HUES48 (cell line): ENCODE data around the gene ZNF775.

Experiments
- H3K27ac ChIP-seq: one replicate; pipeline ENCODE4 v1.7.0; 2013; ENCODE audit warnings: low read depth, low read length, inconsistent platforms
- H3K27me3 ChIP-seq: 2 replicates; pipeline ENCODE4 v1.6.1; 2013; ENCODE audit warnings: mild to moderate bottlenecking, low read length; ENCODE audit not compliant: control insufficient read depth, insufficient read depth
- H3K36me3 ChIP-seq: 2 replicates; pipeline ENCODE4 v1.6.1; 2013; ENCODE audit warnings: low read length; ENCODE audit not compliant: control insufficient read depth, insufficient read depth
- H3K4me1 ChIP-seq: 2 replicates; pipeline ENCODE4 v1.6.1; 2013; ENCODE audit warnings: mild to moderate bottlenecking, low read length; ENCODE audit not compliant: control insufficient read depth, insufficient read depth
- H3K4me3 ChIP-seq: 2 replicates; pipeline ENCODE4 v1.5.1; 2013; ENCODE audit warnings: mild to moderate bottlenecking, low read depth, low read length
- H3K9ac ChIP-seq: 2 replicates; pipeline ENCODE4 v1.6.1; 2013; ENCODE audit warnings: mild to moderate bottlenecking, low read depth, low read length, moderate library complexity
- H3K9me3 ChIP-seq: 2 replicates; pipeline ENCODE4 v1.6.1; 2013; ENCODE audit warnings: low read length; ENCODE audit not compliant: control insufficient read depth, insufficient read depth

The ZNF775 gene

DNA sequence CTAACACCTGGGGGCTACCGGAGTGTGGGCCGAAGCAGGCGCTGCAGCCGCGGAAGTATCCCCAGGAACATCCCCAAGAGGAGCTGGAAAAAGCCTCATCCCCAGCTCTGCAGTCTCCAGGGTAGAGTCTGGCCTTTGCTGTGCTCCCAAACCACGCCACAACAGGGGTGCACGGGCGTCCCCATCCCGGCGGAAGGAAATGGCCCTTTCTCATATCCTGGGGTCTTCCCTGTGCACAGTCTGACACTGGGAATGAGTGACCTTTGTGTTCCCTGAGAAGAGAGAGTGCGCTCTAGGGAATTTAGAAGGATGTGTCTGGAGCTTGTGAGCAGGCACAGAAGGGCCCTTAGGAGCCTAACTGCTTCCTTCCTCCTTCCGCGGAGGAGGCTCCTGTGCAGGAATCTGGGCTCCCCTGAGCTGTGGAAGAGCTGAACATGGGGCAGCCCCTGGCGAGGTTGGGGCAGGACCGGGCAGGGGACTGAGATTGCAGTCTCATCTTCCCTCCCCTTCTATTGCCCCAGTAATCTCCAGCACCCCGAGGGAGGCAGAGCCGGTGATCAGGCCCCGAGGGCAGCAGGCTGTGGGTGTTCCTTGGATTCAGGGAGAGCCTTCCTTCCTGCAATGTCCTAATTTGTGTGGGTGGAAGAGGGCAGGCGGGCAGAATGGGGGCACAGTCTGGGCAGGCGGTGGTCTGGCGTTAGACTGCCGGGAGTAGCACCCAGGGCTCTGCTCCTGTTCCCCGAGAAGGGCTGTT is 9.2 kb upstream of the ZNF775 start:
- Histone ChIP-seq H3K9ac (peak overlapping the region; percentile 90), H3K4me3 (peak overlapping the region; percentile 85), H3K9me3 (no peaks in the 10 kb centered on the region), H3K27me3 (no peaks in the 10 kb centered on the region), H3K4me1 (peaks cover 32% of the 10 kb centered on the region), H3K36me3 (peaks cover 48% of the 10 kb centered on the region), H3K27ac (peak overlapping the region; percentile 97)

DNA sequence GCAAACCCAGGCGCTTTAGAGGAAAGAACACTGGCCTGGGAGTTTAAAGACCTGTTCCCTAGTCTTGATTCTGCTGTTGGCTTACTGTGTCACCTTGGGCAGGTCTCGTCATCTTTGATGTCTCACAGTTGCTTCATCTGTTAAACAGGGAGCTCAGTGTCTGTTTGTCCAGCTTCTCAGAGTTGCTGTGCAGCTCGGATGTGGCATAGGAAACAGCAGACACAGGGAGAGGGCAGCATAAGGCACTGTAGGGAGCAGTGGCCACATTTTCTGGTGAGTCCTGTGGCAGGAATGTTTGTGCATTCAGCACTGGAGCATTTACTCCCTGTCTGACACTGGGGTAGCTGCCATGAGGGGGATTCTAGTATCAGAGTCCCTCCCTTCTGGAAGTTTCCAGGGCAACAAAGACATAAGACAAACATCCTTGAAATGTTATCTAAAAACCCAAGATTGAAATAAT is 8.5 kb upstream of the ZNF775 start:
- H3K27me3 ChIP-seq, result no peaks in the 10 kb centered on the region
- H3K4me1 ChIP-seq, result peaks cover 35% of the 10 kb centered on the region
- peak overlapping the region; percentile 97 for H3K27ac ChIP-seq
- peak overlapping the region; percentile 90; the same call in 1 of the 2 replicates for H3K9ac ChIP-seq
- no peaks in the 10 kb centered on the region for H3K9me3 ChIP-seq
- H3K36me3 ChIP-seq, result peaks cover 48% of the 10 kb centered on the region
- H3K4me3 ChIP-seq, result peak overlapping the region; percentile 85; the same call in 1 of the 2 replicates

DNA sequence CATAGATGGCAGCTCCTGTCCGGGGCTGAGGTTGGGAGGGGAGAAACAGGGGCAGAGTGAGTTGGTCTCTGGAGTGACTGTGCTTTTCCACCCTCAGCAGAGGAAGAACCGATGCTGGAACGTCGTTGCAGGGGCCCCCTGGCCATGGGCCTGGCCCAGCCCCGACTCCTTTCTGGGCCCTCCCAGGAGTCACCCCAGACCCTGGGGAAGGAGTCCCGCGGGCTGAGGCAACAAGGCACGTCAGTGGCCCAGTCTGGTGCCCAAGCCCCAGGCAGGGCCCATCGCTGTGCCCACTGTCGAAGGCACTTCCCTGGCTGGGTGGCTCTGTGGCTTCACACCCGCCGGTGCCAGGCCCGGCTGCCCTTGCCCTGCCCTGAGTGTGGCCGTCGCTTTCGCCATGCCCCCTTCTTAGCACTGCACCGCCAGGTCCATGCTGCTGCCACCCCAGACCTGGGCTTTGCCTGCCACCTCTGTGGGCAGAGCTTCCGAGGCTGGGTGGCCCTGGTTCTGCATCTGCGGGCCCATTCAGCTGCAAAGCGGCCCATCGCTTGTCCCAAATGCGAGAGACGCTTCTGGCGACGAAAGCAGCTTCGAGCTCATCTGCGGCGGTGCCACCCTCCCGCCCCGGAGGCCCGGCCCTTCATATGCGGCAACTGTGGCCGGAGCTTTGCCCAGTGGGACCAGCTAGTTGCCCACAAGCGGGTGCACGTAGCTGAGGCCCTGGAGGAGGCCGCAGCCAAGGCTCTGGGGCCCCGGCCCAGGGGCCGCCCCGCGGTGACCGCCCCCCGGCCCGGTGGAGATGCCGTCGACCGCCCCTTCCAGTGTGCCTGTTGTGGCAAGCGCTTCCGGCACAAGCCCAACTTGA is 7.8 kb upstream of the ZNF775 start:
- H3K4me1 ChIP-seq, result peaks cover 37% of the 10 kb centered on the region
- no peak overlapping the region for H3K27ac ChIP-seq
- H3K27me3 ChIP-seq, result no peaks in the 10 kb centered on the region
- H3K4me3 ChIP-seq, result no peak overlapping the region
- H3K9ac ChIP-seq, result no peak overlapping the region
- no peaks in the 10 kb centered on the region for H3K9me3 ChIP-seq
- peaks cover 48% of the 10 kb centered on the region for H3K36me3 ChIP-seq

DNA sequence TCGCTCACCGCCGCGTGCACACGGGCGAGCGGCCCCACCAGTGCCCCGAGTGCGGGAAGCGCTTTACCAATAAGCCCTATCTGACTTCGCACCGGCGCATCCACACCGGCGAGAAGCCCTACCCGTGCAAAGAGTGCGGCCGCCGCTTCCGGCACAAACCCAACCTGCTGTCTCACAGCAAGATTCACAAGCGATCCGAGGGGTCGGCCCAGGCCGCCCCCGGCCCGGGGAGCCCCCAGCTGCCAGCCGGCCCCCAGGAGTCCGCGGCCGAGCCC is 7.2 kb upstream of the ZNF775 start:
- Histone ChIP-seq H3K36me3 (peaks cover 48% of the 10 kb centered on the region), H3K27ac (no peak overlapping the region), H3K4me3 (no peak overlapping the region), H3K9me3 (no peaks in the 10 kb centered on the region), H3K9ac (no peak overlapping the region), H3K27me3 (no peaks in the 10 kb centered on the region), H3K4me1 (peaks cover 42% of the 10 kb centered on the region)

DNA sequence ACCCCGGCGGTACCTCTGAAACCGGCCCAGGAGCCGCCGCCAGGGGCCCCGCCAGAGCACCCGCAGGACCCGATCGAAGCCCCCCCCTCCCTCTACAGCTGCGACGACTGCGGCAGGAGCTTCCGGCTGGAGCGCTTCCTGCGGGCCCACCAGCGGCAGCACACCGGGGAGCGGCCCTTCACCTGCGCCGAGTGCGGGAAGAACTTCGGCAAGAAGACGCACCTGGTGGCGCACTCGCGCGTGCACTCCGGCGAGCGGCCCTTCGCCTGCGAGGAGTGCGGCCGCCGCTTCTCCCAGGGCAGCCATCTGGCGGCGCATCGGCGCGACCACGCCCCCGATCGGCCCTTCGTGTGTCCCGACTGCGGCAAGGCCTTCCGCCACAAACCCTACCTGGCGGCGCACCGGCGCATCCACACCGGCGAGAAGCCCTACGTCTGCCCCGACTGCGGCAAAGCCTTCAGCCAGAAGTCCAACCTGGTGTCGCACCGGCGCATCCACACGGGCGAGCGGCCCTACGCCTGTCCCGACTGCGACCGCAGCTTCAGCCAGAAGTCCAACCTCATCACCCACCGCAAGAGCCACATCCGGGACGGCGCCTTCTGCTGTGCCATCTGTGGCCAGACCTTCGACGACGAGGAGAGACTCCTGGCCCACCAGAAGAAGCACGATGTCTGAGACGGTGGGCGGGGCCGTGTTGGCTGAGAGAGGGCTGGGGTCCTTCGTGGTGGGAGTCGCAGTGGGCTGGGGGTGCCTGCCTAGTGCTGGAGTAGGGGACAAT is 6.7 kb upstream of the ZNF775 start:
- Histone ChIP-seq H3K4me3 (no peak overlapping the region), H3K27ac (no peak overlapping the region), H3K36me3 (peaks cover 48% of the 10 kb centered on the region), H3K9ac (no peak overlapping the region), H3K27me3 (no peaks in the 10 kb centered on the region), H3K9me3 (no peaks in the 10 kb centered on the region), H3K4me1 (peaks cover 46% of the 10 kb centered on the region)

DNA sequence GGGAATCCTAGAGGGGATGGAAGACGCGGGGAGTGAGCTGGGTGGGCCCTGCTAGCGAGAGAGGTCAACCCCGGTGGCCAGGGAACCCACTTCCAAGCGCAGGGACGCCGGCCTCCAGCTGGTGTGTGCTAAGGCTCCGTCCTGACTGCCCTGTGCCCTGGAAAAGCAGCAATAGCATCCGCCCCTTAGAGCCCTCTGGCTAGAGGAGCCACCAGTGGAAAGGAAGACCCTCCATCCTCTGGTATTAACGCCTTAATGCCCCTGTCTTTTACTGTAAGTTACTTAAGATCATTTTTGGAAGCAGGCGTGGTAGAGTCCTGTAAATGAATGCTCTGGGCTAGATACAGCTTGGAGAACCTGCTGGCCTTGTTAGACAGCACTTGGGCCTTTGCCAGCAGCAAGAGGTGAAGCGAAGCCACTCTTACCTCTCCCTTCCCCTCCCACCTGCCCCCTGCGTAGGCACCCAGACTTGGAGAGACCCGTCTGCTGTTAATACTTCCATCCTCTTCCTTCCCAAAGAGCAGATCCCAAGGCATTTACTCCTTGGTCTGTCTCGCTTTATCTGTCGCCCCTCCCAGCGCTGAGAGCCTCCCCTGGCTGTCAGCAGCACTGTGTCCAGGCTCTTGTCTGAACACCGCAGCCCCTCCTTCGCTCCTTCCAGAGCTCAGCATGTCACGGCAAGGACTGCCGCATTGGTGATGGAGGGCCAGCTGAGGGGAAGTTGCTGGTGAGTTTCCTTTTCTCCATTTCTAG is 5.9 kb upstream of the ZNF775 start:
- Histone ChIP-seq H3K9me3 (no peaks in the 10 kb centered on the region), H3K27me3 (no peaks in the 10 kb centered on the region), H3K4me1 (peaks cover 47% of the 10 kb centered on the region), H3K9ac (no peak overlapping the region), H3K4me3 (no peak overlapping the region), H3K36me3 (peaks cover 48% of the 10 kb centered on the region), H3K27ac (peak overlapping the region; percentile 37)

DNA sequence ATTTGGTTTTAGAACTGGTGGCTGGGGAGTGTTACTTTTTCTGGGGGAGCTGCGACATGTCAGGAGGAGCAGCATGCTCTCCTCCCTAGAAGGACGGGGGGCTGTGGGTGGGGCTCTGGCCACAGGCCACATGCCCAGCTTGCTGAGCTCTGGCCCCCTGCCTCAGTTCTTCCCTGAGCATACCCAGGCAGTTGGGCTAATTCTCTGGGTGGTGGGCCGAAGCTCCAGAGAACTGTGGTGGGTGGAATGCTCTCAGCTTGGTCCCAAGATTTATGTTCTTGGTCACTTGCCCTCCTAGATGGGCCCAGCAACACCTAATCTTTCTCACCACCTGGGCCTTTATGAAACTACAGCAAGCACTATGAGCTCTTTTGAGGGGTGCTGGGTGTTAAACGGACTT is 5.1 kb upstream of the ZNF775 start:
- Histone ChIP-seq H3K9ac (no peak overlapping the region), H3K27ac (peak overlapping the region; percentile 37), H3K9me3 (no peaks in the 10 kb centered on the region), H3K4me3 (no peak overlapping the region), H3K4me1 (peaks cover 47% of the 10 kb centered on the region), H3K36me3 (peaks cover 48% of the 10 kb centered on the region), H3K27me3 (no peaks in the 10 kb centered on the region)

DNA sequence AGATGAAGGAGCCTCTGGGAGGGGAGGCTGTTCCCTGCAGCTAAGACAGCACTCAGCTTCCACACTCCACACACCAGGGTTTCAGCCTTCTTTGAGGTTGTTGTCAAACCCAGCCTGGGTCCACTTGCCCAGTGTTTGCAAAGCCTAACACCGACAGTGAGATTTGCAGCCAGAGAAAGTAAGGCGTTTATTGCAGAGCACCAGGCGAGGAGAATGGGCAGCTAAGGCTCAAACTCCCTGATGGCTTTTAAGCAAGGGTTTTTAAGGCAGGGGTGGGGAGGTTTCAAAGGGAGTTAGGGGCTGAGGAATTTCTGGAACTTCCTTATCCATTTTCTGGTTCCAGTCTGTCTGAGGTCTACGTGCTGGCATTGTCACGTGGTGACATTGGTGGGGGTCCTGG is 4.7 kb upstream of the ZNF775 start:
- no peaks in the 10 kb centered on the region for H3K9me3 ChIP-seq
- no peaks in the 10 kb centered on the region for H3K27me3 ChIP-seq
- peak overlapping the region; percentile 37 for H3K27ac ChIP-seq
- peaks cover 44% of the 10 kb centered on the region for H3K4me1 ChIP-seq
- no peak overlapping the region for H3K4me3 ChIP-seq
- no peak overlapping the region for H3K9ac ChIP-seq
- H3K36me3 ChIP-seq, result peaks cover 48% of the 10 kb centered on the region

DNA sequence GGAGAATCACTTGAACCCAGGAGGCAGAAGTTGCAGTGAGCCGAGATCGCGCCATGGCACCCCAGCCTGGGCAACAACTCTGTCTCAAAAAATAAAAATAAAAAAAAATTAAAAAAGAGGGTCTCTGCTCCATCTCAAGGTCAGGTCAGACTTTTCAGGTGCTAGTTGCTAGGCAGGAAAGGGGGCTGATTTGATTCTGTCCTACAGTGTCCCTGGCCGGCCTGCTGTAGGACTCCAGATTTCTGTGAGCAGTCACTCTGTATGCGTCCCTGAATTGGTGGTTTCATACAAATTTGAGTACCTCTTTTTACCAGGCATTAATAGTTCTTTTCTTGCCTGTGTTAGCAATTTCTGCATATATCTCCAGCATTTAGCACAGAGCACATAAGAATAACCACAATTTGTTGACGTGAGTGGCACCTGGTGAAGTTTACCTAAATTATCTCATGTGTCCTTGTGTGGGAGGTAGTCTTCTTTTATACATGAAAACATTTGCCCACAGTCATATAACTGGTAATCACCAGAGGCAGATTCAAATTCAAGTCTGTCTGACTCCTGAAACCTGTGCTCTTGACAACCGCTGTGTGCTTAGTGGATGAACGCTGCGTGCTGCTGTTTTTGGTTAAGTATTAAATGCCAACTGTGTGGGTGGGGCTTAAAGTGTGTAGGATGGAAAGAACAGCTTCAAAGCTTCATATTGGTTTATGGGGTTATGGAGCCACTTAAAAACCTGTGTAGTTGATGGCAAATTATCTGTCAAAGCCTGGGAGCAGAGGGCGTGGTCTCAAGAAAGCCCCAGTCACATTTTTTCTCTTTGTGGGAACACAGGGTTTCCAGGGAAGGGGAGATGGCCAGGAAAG is 3.2 kb upstream of the ZNF775 start:
- Histone ChIP-seq H3K4me1 (peaks cover 41% of the 10 kb centered on the region), H3K9me3 (no peaks in the 10 kb centered on the region), H3K4me3 (no peak overlapping the region), H3K27ac (no peak overlapping the region), H3K27me3 (no peaks in the 10 kb centered on the region), H3K9ac (no peak overlapping the region), H3K36me3 (peaks cover 34% of the 10 kb centered on the region)

DNA sequence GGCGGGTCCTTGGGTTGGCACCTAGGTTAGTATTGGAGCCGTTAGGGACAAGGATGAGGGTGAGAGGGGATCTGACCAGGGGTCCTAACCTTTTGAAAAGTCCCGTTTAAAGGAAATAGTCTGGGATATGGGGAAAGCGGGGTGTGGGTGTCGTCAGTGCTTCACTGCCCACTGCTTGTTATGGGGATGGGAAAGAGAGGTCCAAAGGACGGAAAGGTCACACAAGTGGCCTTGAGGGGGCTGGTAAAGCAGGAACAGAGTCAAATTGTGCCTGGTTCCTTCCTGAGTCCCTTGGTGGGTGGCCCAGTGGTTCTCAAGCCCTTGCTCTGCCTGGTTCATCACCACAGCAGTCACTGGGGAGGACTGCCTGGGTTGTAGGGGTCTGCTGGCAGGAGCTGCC is 2.6 kb upstream of the ZNF775 start:
- Histone ChIP-seq H3K9me3 (no peaks in the 10 kb centered on the region), H3K4me1 (peaks cover 46% of the 10 kb centered on the region), H3K27ac (peak overlapping the region; percentile 68), H3K36me3 (peaks cover 28% of the 10 kb centered on the region), H3K4me3 (no peak overlapping the region), H3K9ac (no peak overlapping the region), H3K27me3 (no peaks in the 10 kb centered on the region)
